Endodermal cell (in vitro differentiated cells): ENCODE results near the gene C1QTNF1. TPM values are rescaled to one million over a fixed set of nuclear protein-coding genes. Genes with fewer than 3 reads are reported as not detected.
A peak's percentile ranks its signal among the peaks of the same experiment; 100 is the strongest.

Experiments used
- DNase-seq: peaks from one replicate; pipeline ENCODE4 v3.0.0-alpha.2; 2017
- H3K27ac ChIP-seq: 2 replicates; pipeline ENCODE4 v1.5.1; 2013; ENCODE audit warnings: mild to moderate bottlenecking, low read depth, low read length, moderate library complexity
- H3K27me3 ChIP-seq: 2 replicates; pipeline ENCODE4 v1.6.1; 2013; ENCODE audit warnings: mild to moderate bottlenecking, low read length, moderate library complexity; ENCODE audit not compliant: insufficient read depth, control insufficient read depth, poor library complexity, severe bottlenecking
- H3K36me3 ChIP-seq: 2 replicates; pipeline ENCODE4 v1.7.0; 2013; ENCODE audit warnings: mild to moderate bottlenecking, low read length, moderate library complexity; ENCODE audit not compliant: control insufficient read depth, insufficient read depth
- H3K4me1 ChIP-seq: one replicate; pipeline ENCODE4 v1.7.0; 2013; ENCODE audit warnings: low read length; ENCODE audit not compliant: control insufficient read depth, insufficient read depth
- H3K4me3 ChIP-seq: 2 replicates; pipeline ENCODE4 v1.5.1; 2013; ENCODE audit warnings: mild to moderate bottlenecking, low read length, moderate library complexity
- H3K9ac ChIP-seq: 2 replicates; pipeline ENCODE4 v1.6.1; 2013; ENCODE audit warnings: mild to moderate bottlenecking, low read length, moderate library complexity; ENCODE audit not compliant: poor library complexity, severe bottlenecking; ENCODE audit errors: extremely low read depth
- H3K9me3 ChIP-seq: 2 replicates; pipeline ENCODE4 v1.6.1; 2013; ENCODE audit warnings: mild to moderate bottlenecking, low read length, moderate library complexity; ENCODE audit not compliant: control insufficient read depth
- H3K27ac Mint-ChIP-seq: 2 replicates; pipeline ENCODE4 v1.8.0; 2020; ENCODE audit warnings: mixed read lengths
- H3K27me3 Mint-ChIP-seq: 2 replicates; pipeline ENCODE4 v1.8.0; 2021; ENCODE audit warnings: mild to moderate bottlenecking, mixed read lengths; ENCODE audit not compliant: insufficient read depth
- H3K36me3 Mint-ChIP-seq: 2 replicates; pipeline ENCODE4 v1.8.0; 2020; ENCODE audit warnings: low read depth, mixed read lengths
- H3K4me1 Mint-ChIP-seq: 2 replicates; pipeline ENCODE4 v1.8.0; 2020; ENCODE audit warnings: mixed read lengths
- H3K4me3 Mint-ChIP-seq: 2 replicates; pipeline ENCODE4 v1.8.0; 2020; ENCODE audit warnings: mild to moderate bottlenecking, moderate library complexity, mixed read lengths
- H3K9me3 Mint-ChIP-seq: 2 replicates; pipeline ENCODE4 v1.8.0; 2020; ENCODE audit warnings: mild to moderate bottlenecking, mixed read lengths
- CTCF ChIP-seq: fragments of 200-600 bp; sonication (generic); conservative IDR thresholded peaks from 2 replicates; pipeline ENCODE4 v1.5.0; 2021; ENCODE audit warnings: antibody characterized with exemption, mild to moderate bottlenecking
- WGBS, 2 experiments: methylation state at CpG; one replicate each; pipeline versions ENCODE4 v1.1.5 to v1.1.7; 2013; ENCODE audit warnings: missing lambda C conversion rate in 2 of 2, mixed read lengths in 1 of 2; ENCODE audit not compliant: insufficient coverage in 1 of 2, insufficient read length in 1 of 2; 5-methylcytosine and 5-hydroxymethylcytosine counted together
- total RNA-seq, 2 donors: library from RNA; stranded (reverse); fragmentation: NEBNext Ultra II Directional in 1 of 2; extraction: Animal tissue kit (Norgen Biotek cat#: 25700) in 1 of 2; gene quantifications; 2 replicates in 1 of 2; 3 replicates in 1 of 2; pipeline ENCODE4 v1.2.1, GENCODE V29; 2021

Gene C1QTNF1
- total RNA-seq, 2 donors from 2014 or later = 16.0 to 16.5 TPM

GRCh38 chr17:78986649-78987328 is 37.2 kb upstream of the C1QTNF1 start:
- peak overlapping the region; percentile 52 for H3K4me3 ChIP-seq
- DNase-seq = peak; percentile 88

GRCh38 chr17:78988152-78988551 is 35.8 kb upstream of the C1QTNF1 start:
- Histone ChIP-seq H3K36me3 (peaks cover 31% of the 10 kb centered on the region), H3K27me3 (no peaks in the 10 kb centered on the region), H3K27ac (no peak overlapping the region), H3K9me3 (no peaks in the 10 kb centered on the region), H3K4me1 (peaks cover 5% of the 10 kb centered on the region), H3K9ac (no peak overlapping the region), H3K4me3 (no peak overlapping the region)
- H3K9me3 Mint-ChIP-seq = no peaks in the 10 kb centered on the region
- no peak overlapping the region for H3K4me3 Mint-ChIP-seq
- no peak for TF ChIP-seq CTCF
- DNase-seq = no peak
- peaks cover 30% of the 10 kb centered on the region for H3K36me3 Mint-ChIP-seq
- H3K27ac Mint-ChIP-seq = no peak overlapping the region
- no peaks in the 10 kb centered on the region for H3K27me3 Mint-ChIP-seq
- peaks cover 13% of the 10 kb centered on the region for H3K4me1 Mint-ChIP-seq
- WGBS, 2 experiments = 91 to 93% methylated on average over 6 of the region's 6 CpGs

More at GRCh38 chr17:78986649-78987328, 37.2 kb upstream of the C1QTNF1 start:
- Mint-ChIP-seq H3K4me1 (peaks cover 13% of the 10 kb centered on the region), H3K27me3 (no peaks in the 10 kb centered on the region), H3K27ac (peak overlapping the region; percentile 91), H3K4me3 (peak overlapping the region; percentile 45), H3K36me3 (peaks cover 23% of the 10 kb centered on the region), H3K9me3 (no peaks in the 10 kb centered on the region)
- 24 to 25% methylated on average over 9 to 15 of the region's 15 CpGs for WGBS, 2 experiments
- Histone ChIP-seq H3K9ac (peak overlapping the region; percentile 48), H3K9me3 (no peaks in the 10 kb centered on the region), H3K36me3 (peaks cover 19% of the 10 kb centered on the region), H3K27me3 (no peaks in the 10 kb centered on the region), H3K27ac (no peak overlapping the region), H3K4me1 (peaks cover 5% of the 10 kb centered on the region)
- no peak for TF ChIP-seq CTCF

- Histone ChIP-seq H3K36me3 (peaks cover 37% of the 10 kb centered on the region), H3K27me3 (no peaks in the 10 kb centered on the region), H3K4me3 (no peak overlapping the region), H3K27ac (no peak overlapping the region), H3K4me1 (peaks cover 5% of the 10 kb centered on the region), H3K9ac (no peak overlapping the region), H3K9me3 (no peaks in the 10 kb centered on the region)
- no peak for DNase-seq
- Mint-ChIP-seq H3K36me3 (peaks cover 52% of the 10 kb centered on the region), H3K27me3 (no peaks in the 10 kb centered on the region), H3K4me3 (no peak overlapping the region), H3K27ac (no peak overlapping the region), H3K9me3 (no peaks in the 10 kb centered on the region), H3K4me1 (peaks cover 11% of the 10 kb centered on the region)
- no peak for TF ChIP-seq CTCF
- 95 to 96% methylated on average over 21 to 29 of the region's 29 CpGs for WGBS, 2 experiments
Observed at GRCh38 chr17:78990349-78991016, 33.5 kb upstream of the C1QTNF1 start.
